ENCODE results near the gene COL5A3.
"Not testable (repeated sequence)": the region's sequence is repeated elsewhere in the genome, so short reads cannot be mapped to it uniquely, and the experiment has no call there.

Gene COL5A3

DNA sequence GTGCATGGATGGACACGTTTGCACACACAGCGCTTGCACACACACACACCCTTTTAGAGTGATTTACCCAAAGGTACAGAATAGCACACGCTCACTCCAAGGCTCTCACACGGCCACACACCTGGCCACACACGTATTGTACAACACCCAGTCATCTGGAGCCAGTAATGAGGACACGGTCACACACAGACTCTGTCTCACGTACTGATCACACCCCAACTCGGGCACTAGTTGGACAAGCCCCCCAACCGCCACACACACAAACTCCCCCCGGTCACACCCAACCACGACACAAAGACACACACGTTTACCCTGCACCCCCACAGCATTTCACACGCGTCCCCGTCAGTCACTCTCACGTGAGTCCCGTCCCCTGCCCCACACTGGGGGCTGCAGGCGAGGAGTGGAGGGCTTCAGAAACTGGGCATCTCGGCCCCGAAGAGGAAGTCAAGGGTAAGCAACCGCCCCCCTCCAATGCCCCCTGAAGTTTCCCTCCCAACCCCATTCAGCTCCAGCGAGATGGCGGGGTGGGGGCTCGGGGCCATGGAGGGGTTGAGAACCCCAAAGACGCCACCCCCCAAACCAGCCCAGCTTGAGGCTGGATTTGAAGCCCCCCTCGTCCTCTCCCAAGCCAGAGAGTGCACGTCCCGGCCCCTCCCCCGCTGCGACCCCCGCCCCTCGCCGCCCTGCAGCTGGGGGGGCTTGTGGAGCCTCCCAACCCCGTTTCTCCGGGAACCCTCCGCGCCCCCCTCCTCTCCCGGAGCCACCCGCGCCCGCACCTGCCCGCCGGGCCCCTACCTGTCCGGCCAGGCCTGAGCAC lies 74.6 kb downstream of the COL5A3 start:
- peak; percentile 66 for DNase-seq

- DNase-seq = peak; percentile 93
Observed at GRCh38 chr19:9934132-9934950, 76.0 kb downstream of the COL5A3 start.

- no peak for DNase-seq
Observed at GRCh38 chr19:9932835-9933234, 77.5 kb downstream of the COL5A3 start.

DNA sequence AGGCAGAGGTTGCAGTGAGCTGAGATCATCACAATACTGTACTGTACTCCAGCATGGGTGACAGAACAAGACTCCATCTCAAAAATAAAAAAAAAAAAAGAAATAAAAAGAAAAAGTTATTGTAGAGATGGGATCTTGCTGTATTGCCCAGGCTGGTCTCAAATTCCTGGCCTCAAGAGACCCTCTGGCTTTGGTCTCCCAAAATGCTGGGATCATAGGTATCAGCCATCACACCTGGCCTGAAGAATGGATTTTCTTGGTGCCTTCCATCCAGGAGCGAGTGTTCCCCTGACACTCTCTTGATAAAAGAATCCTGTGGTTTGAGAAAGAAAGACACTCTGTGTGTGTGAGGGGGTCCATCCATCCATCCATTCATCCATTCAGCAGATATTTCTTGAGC lies 78.7 kb downstream of the COL5A3 start:
- no peak for DNase-seq

DNA sequence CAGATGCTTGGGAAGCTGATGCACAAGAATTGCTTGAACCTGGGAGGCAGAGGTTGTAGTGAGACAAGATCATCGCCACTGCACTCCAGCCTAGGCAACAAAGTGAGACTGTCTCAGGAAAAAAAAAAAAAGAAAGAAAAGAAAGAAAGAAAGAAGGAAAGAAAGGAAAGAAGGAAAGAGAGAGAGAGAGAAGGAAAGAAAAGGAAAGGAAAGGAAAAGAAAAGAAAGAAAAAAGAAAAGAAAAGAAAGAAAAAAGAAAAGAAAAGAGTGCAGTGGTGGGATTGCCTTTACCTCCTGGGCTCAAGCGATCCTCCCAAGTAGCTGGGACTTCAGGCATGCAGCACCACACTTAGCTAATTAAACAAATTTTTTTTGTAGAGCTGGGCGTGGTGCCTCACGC lies 86.9 kb downstream of the COL5A3 start:
- DNase-seq = no peak

GRCh38 chr19:9922782-9923379 lies 87.4 kb downstream of the COL5A3 start:
- DNase-seq = not testable (repeated sequence)

- DNase-seq = peak; percentile 68
Observed at GRCh38 chr19:9917321-9917720, 93.0 kb downstream of the COL5A3 start.

DNA sequence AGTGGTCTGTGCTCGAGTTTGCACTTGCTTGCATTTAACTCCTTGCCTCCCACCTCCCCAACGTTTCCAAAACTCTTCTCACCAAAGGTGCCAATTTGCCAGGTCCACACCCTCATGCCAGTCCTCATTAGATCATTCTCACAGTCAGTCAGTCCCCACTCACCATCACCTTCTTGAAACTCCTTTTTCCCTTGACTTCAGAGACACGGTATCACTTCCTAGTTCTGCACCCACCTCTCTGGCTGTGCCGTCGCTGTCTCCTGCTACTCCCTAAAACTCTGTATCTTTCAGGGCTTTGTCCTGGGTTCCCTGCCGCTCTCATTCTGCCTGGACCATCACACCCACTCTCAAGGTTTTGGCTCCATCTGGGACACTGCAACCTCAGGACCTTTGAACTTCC lies 93.6 kb downstream of the COL5A3 start:
- no peak for DNase-seq

DNA sequence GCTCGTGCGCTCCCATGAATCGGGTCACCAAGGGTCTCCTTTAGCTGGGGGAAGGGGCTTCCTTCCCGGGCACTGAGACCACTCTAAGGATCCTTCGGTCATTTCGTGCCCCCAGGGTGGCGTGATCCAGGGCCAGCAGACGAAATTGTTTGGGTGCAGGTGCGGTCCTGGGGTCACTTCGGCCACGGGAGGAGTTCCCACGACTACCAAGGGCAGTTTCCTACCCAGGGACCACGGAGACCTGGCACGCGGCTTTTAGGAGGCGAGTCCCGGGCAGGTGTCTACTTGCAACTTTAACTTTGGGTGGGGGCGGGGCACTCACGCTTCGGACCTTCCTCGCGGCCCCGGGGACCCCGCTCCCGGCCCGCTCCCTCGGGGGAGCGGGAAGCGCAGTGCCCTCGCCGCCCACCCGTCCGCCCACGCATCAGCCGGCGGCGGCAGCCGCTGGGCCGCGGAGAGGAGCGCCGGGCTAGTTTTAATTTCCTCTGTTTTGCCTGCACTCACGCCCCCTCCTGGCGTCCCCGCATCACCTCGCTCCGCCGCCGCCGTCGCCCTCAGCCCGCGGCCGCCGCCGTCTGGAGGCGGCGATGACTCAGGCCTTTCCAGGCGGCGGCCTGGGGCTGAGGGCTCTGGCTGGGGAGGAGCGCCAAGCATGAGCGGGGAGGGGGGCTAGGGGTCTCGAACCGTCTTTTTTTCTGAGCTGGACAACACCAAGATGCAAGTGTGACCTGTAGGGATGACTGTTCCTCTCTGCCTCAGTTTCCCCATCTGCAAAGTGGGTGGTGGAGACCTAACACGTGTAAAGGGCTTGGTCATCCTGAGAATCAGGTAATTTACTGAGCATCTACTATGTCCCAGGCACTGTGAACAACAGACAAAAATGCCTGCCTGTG lies 95.7 kb downstream of the COL5A3 start:
- peak; percentile 89 for DNase-seq

- DNase-seq = no peak
Observed at GRCh38 chr19:9914001-9914314, 96.3 kb downstream of the COL5A3 start.

DNA sequence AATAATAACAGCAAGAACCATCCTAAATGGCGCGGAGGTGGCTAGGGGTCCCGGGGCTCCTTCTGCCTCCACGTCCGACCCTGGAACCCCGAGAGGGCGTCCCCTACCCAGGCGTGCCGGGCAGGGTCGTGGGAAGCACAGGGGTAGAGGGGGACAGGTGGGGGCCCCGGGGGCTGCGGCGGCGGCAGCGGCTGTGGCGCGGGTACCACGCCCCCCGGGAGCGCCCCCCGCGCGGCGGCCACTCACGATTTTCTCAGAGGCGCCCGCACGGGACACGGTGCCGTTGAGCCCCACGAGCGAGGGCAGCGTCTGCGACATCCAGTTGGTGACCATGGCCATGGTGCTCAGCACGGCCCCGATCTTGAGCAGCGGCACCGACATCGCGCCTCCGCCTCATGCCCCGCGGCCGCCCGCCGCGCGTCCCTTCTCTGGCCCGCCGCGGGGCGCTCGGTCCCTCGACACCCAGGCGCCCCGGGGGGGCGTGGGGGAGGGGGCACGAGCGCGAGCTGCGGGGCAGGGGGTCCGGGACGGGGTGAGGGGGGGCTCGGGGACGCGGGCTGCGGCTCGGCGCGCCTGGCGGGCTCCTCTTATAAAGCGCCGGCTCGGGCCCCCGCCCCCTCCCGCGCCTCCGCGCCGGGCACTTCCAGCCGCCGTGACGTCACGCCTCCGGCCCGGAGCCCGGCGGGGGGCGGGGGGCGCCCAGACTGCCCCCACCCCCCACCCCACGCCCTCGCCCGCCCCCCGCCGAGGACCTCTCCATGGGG lies 96.9 kb downstream of the COL5A3 start:
- peak; percentile 38 for DNase-seq

GRCh38 chr19:9912551-9913236 lies 97.6 kb downstream of the COL5A3 start:
- DNase-seq = no peak

GRCh38 chr19:9911524-9912185 lies 98.6 kb downstream of the COL5A3 start:
- DNase-seq = no peak

GRCh38 chr19:9910625-9911024 lies 99.7 kb downstream of the COL5A3 start:
- no peak for DNase-seq
